GM18519 (cell line): ENCODE data around the gene THSD7B.

ENCODE experiments used
- ATAC-seq: cut with Tn5 transposase; IDR thresholded peaks from one replicate; pipeline ENCODE4 v1.9.1; 2021; ENCODE audit warnings: mild to moderate bottlenecking, moderate library complexity; ENCODE audit not compliant: unreplicated experiment, low FRiP score

The THSD7B gene

DNA sequence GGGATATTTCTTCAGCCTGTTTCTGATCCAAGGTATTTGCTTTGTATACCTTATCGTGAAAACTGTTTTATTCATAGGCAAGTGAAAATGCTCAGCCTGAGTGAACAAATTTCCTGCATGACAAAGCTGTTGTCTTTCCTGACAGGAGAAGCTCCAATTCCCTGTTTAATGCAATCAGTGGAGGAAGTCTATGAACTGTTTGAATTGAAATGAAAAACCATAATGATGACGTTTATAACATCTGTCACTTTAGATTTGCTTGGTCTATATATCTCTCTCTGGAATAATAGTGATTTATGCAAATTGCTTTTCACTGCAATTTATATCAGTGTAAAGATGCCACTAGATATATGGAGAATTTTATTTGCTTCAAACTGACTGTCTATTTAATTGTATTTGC, 959.6 kb downstream of the THSD7B start:
- no peak for ATAC-seq
